Activated CD8-positive, alpha-beta memory T cell treated with anti-CD3 and anti-CD28 coated beads for 24 hours (primary cell): Measurements from ENCODE around the gene TGM5.
"Not testable (repeated sequence)": the region's sequence is repeated elsewhere in the genome, so short reads cannot be mapped to it uniquely, and the experiment has no call there.

Experiments
- DNase-seq: peaks from one replicate; pipeline ENCODE4 v3.0.0-alpha.2; 2020

The TGM5 gene

DNA sequence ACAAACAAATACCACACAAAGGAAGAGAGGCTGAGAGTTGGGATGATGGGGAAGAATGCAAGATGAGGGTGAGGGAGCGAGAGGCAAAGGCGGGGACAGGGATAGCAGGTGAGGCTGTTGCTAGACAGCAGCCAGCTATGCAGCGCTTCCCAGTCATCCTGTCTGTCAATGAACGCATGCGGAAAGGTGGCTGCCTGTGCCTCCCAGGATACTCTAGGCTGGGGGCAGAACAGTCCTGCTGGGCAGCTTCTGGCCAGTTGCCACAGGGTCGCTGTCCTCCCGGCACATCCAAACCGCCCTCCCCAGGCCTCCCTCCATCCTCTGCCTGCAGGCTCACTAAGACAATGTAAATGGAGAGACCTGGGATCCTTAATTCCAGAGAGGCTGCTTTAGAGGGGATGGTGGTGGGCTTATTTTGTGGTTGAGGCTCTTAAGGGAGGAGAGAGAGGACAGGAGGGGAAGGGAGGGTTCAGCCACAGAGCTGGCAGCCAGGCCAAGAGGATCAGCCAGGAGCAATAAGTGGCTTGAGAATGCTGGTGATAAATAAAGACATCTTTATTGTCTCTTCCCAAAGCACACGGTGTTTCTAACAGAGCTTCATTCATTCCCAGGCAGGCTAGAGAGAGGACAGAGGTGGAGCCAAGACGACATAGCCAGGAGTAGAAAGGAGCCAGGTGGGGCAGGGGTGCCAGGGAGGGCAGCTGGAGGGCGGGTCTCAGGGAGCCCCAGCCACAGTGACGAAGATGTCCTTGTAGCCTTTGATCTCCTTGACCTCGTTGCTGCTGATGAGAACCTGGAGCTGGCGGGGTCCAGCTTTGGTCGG, 9.2 kb upstream of the TGM5 start:
- no peak for DNase-seq

GRCh38 chr15:43274136-43274535, 7.4 kb upstream of the TGM5 start:
- DNase-seq = no peak

- DNase-seq = no peak
Measured at GRCh38 chr15:43273243-43273642, 6.5 kb upstream of the TGM5 start.

DNA sequence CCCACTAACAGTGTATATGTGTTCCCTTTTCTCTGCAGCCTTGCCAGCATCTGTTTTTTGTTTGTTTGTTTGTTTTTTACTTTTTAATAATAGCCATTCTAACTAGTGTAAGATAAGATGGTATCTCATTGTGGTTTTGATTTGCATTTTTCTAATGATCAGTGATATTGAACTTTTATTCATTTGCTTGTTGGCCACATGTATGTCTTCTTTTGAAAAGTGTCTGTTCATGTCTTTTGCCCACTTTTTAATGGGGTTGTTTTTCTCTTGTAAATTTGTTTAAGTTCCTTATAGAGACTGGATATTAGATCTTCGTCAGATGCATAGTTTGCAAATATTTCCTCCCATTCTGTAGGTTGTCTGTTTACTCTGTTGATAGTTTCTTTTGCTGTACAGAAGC, 5.2 kb upstream of the TGM5 start:
- DNase-seq = not testable (repeated sequence)

DNA sequence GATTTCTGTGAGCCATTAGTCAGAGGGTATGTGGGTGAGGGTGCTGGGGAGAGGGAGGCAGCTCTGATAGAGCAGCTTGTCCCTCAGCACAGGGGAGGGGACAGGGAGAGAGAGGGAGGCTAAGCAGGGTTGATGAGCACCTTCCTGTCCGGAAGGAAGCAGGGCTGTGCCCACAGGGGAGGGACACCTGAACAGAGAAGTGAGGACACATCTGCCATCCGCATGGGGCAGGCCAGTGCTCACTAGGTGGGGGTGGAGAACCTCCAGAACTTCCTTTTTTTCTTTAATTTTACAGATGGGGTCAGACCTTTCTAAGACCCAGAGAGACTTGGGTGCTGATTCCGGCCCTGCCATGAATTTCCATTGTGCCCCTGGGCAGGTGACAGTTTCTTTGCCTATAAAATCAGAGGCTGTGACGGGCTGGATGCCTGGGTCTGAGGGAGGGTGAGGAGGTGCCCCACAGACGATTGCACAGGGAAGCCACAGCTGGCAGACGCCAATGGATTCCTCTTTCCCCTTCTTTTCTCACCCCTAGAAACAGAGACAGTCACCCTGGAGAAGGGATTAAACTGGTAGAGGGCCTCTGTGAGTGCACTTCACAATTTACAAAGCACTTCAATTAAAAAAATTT, 4.1 kb upstream of the TGM5 start:
- DNase-seq = no peak

GRCh38 chr15:43270113-43270665, 3.5 kb upstream of the TGM5 start:
- DNase-seq = no peak

- no peak for DNase-seq
Measured at GRCh38 chr15:43268111-43269105, 1.7 kb upstream of the TGM5 start.

- DNase-seq = no peak
Measured at GRCh38 chr15:43267439-43267838, 711 bp upstream of the TGM5 start.

DNA sequence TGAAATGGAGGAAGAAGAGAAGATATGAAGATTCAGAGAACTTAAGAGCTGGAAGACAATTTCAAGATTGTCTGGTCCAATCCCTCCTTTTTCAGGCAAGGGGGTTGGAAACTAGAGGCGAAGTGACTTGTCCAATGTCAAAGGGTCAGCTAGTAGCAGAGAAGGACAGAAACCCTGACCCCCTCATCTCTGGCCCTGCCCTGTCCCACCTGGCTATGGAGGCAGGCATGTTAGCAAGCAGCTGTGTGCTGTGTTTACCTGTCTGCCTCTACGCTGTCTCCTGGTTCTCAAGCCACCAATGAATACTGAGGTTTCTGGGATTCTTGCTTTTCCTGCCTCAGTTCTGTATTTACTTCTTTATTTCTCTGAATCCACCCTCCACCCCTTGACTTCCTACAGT, 342 bp downstream of the TGM5 start:
- no peak for DNase-seq

DNA sequence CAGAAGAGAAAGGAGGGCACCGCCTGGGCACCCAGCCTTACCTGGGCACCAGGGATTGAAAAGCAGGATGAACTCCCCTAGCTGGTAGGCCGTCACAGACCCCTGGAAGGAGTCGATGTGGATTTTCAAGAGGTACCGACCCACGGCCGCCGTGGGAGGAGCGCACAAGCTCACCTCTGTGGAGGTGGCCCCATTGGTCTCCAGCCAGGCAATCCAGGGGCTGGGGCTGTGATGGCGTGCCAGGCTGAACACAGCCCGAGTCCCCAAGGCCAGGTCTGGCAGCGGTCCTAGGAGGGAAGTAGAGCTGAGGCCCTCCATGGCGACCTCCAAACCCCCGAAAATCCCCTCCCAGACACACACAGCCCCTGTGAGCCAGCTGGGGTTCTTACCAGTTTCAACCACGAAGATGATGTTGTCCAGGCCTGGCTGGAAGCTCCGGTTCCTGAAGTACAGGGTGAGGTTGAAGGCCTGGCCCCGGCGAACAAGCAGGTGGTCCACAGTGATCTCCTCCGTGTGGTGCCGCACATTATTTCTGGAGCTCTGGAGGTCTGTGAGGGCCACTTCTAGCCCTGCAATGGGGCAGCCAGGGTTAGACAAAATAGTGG, 6.6 kb downstream of the TGM5 start:
- no peak for DNase-seq

GRCh38 chr15:43258781-43259180, 7.9 kb downstream of the TGM5 start:
- no peak for DNase-seq

DNA sequence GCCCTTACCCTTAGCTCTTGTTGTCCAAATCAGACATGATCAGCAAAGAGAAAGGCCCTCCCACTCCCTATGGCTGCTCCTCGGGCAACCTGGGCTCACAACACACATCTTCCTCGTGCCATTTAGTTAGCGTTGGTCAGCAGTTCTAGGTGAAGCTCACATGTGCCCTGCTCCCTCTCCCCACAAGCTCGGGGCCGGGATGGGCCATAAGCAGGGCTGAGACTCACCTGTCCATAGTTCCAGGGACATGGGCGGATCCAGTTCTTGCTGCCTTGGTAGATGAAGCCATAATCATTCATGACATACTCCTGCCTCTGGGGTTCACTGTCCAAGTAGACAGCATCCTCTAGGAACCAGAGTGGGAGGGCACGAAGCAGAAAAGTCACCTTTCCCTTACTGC, 10.4 kb downstream of the TGM5 start:
- DNase-seq = peak; percentile 26

- no peak for DNase-seq
Measured at GRCh38 chr15:43255376-43255775, 11.4 kb downstream of the TGM5 start.

GRCh38 chr15:43253431-43254403, 13.0 kb downstream of the TGM5 start:
- DNase-seq = no peak

GRCh38 chr15:43251871-43252250, 14.9 kb downstream of the TGM5 start:
- DNase-seq = no peak

DNA sequence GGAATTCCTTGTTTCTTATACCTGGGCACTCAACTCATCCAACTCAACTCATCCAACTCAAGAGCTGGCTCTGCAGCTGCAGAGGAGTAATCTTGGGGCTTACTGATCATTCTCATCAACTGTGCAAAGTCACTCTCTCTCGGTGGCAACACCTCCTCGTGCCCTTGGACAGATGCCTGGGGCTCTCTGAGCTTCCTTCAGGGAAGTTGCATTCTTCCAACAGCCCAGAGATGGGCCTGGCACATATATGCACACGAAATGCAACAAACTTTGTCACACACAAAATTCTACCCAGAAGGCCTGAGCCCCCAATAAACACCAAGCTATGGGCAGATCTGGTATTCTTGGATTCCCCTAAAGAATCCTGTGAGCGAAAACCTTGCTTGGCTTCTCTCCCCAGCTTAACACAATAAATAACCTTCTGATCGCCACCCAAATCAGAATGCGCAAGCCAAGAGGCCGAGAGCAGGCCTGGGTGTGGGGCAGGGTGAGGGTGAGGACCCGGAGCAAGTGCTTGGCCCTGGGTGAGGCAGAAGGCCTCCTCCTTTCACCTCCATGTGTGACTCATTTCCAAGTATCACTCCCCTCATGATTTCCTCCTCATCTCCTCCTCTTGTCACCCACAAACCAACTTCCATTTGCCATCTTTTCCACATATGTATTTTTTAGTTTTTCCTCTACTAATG, 15.4 kb downstream of the TGM5 start:
- no peak for DNase-seq

- DNase-seq = no peak
Measured at GRCh38 chr15:43250785-43251184, 15.9 kb downstream of the TGM5 start.

DNA sequence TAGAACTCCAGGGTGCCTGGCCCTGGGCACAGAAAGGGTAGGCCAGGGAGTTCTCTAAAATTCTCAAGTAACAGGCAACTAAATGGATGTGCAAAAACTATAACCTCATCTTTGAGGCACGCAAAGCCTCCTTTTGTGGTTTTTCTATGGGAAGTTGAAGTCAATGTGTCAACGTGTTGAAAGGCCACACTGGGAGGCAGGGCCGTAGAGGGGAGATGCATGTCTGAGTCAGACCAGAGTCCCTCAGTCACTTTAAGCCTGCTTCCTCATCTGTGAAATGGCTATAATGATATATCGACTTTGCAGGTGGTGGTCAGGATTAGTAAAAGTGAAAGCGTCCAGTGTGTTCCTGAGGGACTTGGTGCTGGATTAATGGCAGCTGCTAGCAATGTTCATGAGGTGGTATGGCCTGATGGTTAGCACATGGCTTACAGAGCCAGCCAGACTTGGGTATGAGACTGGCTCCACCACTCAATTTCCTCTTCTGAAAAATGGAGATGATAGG, 17.0 kb downstream of the TGM5 start:
- no peak for DNase-seq

DNA sequence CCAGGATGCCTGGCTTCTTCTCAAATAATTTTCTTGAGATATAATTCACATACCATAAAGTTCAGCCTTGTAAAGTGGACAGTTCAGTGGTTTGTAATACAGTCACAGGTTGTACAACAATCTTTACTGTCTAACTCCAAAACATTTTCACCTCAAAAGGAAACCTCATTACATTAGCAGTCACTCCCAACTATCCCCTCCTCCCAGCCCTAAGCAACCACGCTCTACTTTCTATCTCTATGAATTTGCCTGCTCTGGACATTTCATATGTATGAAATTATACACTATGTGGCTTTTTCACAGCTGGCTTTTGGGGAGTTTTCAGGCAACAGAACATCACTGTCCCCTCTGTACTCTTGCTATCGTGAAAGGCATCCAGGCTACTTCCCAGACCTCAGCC, 17.5 kb downstream of the TGM5 start:
- no peak for DNase-seq

GRCh38 chr15:43246261-43246774, 20.4 kb downstream of the TGM5 start:
- DNase-seq = no peak
